T-helper 22 cell (primary cell): ENCODE measurements around the gene RAMP2.

Experiments used
- DNase-seq: peaks from one replicate; pipeline ENCODE4 v3.0.0-alpha.2; 2020; ENCODE audit warnings: low read depth

Gene RAMP2

GRCh38 chr17:42795061-42795460, 34.0 kb downstream of the RAMP2 start:
- no peak for DNase-seq

- DNase-seq, result no peak
These were observed 34.4 kb downstream of the RAMP2 start for GRCh38 chr17:42795465-42795864.

GRCh38 chr17:42796066-42796758, 35.2 kb downstream of the RAMP2 start:
- no peak for DNase-seq

GRCh38 chr17:42797067-42798007, 36.3 kb downstream of the RAMP2 start:
- DNase-seq, result no peak

GRCh38 chr17:42798011-42798382, 37.0 kb downstream of the RAMP2 start:
- DNase-seq, result no peak

GRCh38 chr17:42798383-42799380, 37.7 kb downstream of the RAMP2 start, which contains the start of the genes CNTD1 and COA3:
Gene CNTD1 (plus strand): TSS chr17:42798861. CDS start chr17:42799068, 207 bp downstream.
Gene COA3 (minus strand): TSS chr17:42798704. CDS start chr17:42798681, 23 bp downstream.
- peak; percentile 44 for DNase-seq

- DNase-seq, result no peak
These were observed 42.3 kb downstream of the RAMP2 start for GRCh38 chr17:42803074-42803883.

GRCh38 chr17:42804918-42805367, 43.9 kb downstream of the RAMP2 start:
- no peak for DNase-seq

GRCh38 chr17:42806249-42806648, 45.2 kb downstream of the RAMP2 start:
- DNase-seq, result no peak

- no peak for DNase-seq
These were observed 48.2 kb downstream of the RAMP2 start for GRCh38 chr17:42809250-42809649.
